ENCODE results near the gene TMEM135.

TMEM135 gene

GRCh38 chr11:87190071-87190470, 152.3 kb downstream of the TMEM135 start:
- no peak for DNase-seq (ENCODE audit: low read depth in 1 of 2, low spot score in 1 of 2)

GRCh38 chr11:87193756-87194470, 156.2 kb downstream of the TMEM135 start:
- no peak for DNase-seq (ENCODE audit: low read depth in 1 of 2, low spot score in 1 of 2)

DNA sequence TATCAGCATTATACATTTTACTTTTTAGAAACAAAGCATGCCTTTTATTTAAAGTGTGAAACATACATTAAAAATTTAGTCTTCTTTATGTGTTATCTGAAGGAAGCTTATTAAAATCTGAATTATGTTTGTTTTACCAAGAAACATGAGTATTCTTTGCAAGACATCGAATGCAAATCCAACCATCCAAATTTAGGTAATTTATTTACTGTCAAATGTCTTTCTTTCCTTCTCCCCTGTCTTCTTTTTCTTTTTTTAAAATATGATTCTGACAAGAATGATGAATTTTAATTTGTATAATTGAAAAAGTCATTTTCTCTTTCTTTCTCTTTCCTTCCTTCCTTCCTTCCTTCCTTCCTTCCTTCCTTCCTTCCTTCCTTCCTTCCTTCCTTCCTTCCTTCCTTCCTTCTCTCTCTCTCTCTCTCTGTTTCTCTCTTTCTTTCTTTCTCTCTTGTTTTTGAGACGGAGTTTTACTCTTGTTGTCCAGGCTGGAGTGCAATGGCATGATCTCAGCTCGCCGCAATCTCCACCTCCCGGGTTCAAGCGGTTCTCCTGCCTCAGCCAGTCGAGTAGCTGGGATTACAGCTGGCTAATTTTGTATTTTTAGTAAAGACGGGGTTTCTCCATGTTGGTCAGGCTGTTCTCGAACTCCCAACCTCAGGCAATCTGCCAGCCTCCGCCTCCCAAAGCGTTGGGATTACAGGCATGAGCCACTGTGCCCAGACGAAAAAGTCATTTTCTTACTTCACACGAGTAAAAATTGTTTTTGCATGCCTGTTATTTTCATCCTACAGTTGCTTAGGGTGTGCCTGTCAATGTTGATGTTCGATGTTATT, 157.5 kb downstream of the TMEM135 start:
- no peak for DNase-seq (ENCODE audit: low read depth in 1 of 2, low spot score in 1 of 2)

DNA sequence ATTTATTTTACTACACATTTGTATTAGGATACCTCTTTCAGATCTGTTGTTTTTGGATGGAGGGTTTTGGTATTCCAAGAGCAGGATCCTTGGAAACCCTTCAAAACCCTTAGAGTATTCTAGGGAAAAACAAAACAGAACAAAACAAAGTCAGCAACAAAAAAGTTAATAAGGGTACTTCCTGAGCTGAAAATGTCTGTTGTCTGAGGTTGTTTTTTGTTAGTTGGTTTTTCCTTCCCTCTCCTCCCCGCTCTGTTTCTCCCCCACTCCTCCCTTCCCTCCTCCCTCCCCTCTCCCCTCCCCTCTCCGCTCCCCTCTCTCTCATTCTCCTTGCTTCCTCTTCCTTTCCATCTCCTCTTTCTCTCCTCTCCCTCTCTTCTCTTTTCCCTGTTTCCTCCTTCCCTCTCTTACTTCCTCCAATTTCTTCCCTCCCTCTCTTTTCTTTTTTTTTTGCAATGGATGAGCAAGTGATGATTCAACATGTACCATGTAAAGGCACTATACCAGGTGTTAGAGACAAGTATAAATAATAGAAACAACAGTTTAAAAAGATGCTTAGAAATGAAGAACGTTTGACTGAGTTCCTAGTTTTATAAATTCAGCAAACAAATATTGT, 160.6 kb downstream of the TMEM135 start:
- DNase-seq (ENCODE audit: low read depth in 1 of 2, low spot score in 1 of 2) = no peak

DNA sequence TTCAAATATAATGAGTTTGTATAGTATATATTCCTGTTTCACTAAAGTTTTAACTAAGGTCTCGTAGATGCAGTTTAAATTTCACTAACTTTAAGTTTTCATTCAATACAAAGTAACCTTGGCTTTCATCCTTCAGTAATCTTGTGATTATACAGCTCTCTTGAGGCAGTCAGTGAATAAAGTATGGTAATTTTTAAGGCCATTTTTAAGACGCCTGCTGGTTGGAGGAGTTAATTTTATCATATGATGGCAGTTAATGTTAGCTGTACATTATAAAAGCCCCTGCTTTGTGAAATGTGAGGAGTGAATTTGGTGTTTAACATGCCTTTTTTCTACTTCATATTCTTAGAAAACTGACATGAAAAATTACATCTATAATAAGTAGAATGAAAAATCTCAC, 163.6 kb downstream of the TMEM135 start:
- DNase-seq (ENCODE audit: low read depth in 1 of 2, low spot score in 1 of 2) = no peak

DNA sequence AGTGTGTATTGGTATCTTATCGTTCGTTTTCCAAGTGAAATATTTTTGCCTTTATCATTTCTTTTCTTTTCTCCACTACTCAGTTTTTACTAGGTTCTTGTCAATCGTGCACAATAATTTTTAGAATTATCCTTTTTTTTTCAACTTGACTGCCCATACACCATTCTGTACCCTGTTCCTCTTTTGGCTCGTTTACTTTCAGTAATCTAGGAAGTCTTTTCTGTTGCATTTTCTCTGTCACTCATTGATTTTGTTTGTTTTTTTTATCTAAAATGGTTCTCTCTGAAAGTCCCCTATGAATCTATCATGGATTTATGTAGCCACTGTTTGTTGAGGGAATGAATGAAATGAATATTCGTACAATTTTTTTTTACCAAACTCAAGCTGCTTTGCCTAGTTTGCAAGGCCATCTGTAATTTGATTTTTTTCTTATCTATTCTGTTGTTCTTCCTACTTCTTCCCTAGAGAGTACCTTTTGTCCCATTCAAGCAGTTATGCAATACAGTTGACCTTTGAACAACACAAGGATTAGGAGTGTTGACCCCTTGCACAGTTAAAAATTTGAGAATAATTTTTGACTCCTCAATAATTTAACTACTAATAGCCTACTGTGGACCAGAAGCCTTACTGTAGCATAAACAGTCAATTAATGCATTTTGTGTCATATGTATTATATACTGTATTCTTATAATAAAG, 166.3 kb downstream of the TMEM135 start:
- DNase-seq (ENCODE audit: low read depth in 1 of 2, low spot score in 1 of 2) = no peak

- no peak for DNase-seq (ENCODE audit: low read depth in 1 of 2, low spot score in 1 of 2)
These were observed 175.2 kb downstream of the TMEM135 start for GRCh38 chr11:87212891-87213290.

GRCh38 chr11:87213444-87213843, 175.7 kb downstream of the TMEM135 start:
- DNase-seq (ENCODE audit: low read depth in 1 of 2, low spot score in 1 of 2) = no peak

GRCh38 chr11:87215236-87215635, 177.5 kb downstream of the TMEM135 start:
- no peak for DNase-seq (ENCODE audit: low read depth in 1 of 2, low spot score in 1 of 2)

DNA sequence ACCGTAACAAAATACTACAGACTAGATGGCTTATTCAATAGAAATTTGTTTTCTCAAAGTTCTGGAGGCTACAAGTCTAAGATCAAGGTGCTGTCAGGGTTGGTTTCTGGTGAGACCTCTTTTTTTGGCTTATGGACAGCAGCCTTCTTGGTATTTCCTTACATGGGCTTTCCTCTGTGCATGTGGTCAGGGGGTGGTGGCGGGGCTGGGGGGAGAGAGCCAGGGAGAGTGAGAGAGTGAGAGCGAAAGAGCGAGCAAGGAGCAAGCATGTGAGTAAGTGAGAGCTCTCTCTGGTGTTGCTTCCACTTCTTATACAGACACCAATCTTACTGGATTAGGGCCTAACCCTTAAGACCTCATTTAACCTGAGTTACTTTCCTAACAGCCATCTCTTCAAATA, 181.5 kb downstream of the TMEM135 start:
- DNase-seq (ENCODE audit: low read depth in 1 of 2, low spot score in 1 of 2) = no peak

GRCh38 chr11:87223816-87224215, 186.1 kb downstream of the TMEM135 start:
- DNase-seq (ENCODE audit: low read depth in 1 of 2, low spot score in 1 of 2) = no peak

- no peak for DNase-seq (ENCODE audit: low read depth in 1 of 2, low spot score in 1 of 2)
These were observed 186.8 kb downstream of the TMEM135 start for GRCh38 chr11:87224486-87224885.

DNA sequence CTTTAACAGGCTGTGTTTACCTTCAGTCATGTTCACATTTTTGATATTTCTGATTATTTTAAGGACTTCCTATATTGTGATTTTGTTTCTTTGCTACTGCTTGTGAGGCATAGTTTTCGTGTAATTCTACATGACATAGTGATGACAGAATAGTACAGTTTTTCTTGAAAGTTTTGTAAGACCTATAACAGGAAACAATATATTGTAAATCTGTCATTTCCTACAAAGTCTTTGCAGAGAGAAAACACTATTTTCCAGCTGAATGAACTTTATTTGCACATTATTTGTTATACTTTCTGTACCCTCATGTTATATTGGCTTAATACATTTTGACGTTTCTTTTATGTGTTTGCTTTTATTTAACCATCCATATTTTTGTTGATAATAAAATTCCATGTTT, 191.1 kb downstream of the TMEM135 start:
- no peak for DNase-seq (ENCODE audit: low read depth in 1 of 2, low spot score in 1 of 2)

DNA sequence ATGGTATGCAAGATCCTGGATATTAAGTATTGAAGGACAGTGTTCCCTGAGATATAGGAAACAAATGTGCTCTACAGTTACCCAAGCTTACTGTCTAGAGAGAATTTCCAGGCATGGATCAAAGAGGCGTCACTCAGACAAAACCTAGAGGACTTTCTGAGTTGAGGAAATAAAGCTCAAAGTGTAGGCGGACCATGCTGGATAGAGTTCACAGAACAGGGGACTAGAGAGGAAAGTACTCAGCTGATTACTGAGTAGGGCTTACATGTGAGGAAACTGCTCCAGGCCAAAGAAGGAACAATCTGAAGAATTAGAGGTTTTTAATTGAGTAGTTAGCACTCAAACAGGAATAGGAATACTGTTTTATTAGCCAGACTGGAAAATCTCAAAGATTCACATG, 193.3 kb downstream of the TMEM135 start:
- DNase-seq (ENCODE audit: low read depth in 1 of 2, low spot score in 1 of 2) = no peak

DNA sequence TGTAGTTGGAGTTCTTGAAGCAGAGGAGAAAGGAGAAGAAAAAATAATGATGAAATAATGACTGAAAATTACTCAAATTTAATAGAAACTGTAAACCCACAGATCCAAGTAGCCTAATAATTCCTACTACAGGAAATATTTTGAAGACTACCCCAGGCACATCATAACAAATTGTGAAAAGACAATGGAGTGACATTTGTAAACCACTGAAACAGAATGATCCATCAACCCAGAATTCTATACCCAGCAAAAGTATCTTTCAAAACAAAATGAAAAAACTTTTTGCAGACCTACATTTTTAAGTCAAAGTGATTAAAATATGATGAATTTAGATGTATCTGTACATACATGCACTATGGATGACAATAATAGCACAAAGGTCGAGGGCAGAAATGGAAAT, 194.6 kb downstream of the TMEM135 start:
- no peak for DNase-seq (ENCODE audit: low read depth in 1 of 2, low spot score in 1 of 2)

GRCh38 chr11:87235366-87235765, 197.6 kb downstream of the TMEM135 start:
- no peak for DNase-seq (ENCODE audit: low read depth in 1 of 2, low spot score in 1 of 2)

DNA sequence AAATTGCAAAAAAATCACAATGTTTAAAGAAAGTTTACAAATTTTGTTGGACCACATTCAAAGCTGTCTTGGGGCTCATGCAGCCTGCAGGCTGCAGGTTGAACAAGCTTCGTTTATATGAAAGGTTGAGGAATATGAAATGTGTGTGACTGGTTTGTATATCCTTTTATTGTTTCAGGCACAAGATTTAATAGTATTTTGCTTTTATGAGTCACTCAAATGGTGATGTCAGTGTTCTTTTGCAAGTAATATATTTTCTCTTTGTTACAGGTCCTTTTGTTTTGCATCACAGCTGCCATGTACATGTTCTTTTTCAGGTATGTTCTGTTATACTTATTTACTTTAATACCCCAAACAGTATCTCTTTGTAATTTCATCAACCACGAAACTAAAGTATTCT, 198.6 kb downstream of the TMEM135 start:
- no peak for DNase-seq (ENCODE audit: low read depth in 1 of 2, low spot score in 1 of 2)

GRCh38 chr11:87239001-87239400, 201.3 kb downstream of the TMEM135 start:
- DNase-seq (ENCODE audit: low read depth in 1 of 2, low spot score in 1 of 2) = no peak

GRCh38 chr11:87239531-87239930, 201.8 kb downstream of the TMEM135 start:
- DNase-seq (ENCODE audit: low read depth in 1 of 2, low spot score in 1 of 2) = no peak

DNA sequence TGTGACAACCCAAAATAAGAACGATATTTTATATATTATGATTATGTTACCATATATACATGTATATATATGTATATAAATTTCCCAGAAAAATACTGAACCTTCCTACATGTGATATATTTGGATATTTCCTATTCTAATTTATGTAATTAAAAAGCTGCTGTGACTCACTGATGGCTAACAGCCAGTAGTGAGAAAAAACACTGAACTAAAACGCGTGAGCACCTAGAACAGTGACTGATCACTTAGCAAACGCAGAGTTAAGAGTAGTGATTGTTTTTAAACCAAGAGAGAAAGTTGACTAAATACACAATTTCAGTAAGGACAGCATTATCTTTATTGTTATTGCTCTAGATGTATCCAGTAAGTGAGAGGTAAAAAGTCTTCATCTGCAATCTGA, 213.8 kb downstream of the TMEM135 start:
- no peak for DNase-seq (ENCODE audit: low read depth in 1 of 2, low spot score in 1 of 2)

DNA sequence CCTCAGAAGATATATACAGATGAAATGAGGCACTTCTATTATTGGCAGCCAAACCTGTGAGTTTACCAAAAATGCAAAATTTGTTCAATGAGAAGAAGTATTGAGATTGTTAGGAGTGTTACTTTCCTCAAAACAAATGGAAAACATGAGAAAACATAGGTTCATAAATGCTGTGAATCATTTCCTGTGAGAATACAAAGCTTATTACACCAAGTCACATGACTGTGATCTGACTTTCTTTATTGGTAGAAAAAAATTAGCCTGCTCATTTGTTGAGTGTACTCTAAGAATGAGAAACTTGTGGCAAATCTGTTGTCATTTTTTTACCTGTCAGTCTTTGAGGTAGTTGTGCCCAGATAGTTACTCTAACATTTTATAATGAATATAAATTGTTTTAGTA, 215.1 kb downstream of the TMEM135 start:
- no peak for DNase-seq (ENCODE audit: low read depth in 1 of 2, low spot score in 1 of 2)

DNA sequence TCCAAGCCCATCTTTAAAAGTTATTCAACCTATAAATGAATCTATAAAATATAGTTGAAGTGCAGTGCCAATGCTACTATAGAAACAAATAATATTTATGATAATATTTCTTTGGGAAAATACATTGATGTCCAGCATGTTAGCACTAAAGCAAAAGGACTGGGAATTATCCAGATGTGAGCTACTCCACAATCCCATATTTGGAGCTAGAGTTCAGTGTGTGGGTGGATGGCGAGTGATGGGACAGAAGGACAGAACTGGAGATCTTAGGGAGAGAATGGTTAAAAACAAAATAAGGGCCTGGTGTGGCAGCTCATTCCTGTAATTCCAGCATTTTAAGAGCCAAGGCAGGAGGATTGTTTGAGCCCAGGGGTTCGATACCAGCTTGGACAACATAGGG, 216.8 kb downstream of the TMEM135 start:
- DNase-seq (ENCODE audit: low read depth in 1 of 2, low spot score in 1 of 2) = no peak

Data from activated T-helper 1 cell treated with anti-CD3 and anti-CD28 coated beads, Interleukin-2, amount 50 U/mL, for 16 hours (primary cell).